Activated naive CD4-positive, alpha-beta T cell treated with anti-CD3 and anti-CD28 coated beads, Interleukin-2, amount 50 U/mL, for 24 hours (primary cell): ENCODE results near the gene SLC25A31.

Source experiments
- H3K27ac Mint-ChIP-seq: one replicate; pipeline ENCODE4 v1.8.0; 2021; ENCODE audit warnings: mild to moderate bottlenecking, mixed read lengths
- H3K27me3 Mint-ChIP-seq: one replicate; pipeline ENCODE4 v1.8.0; 2021; ENCODE audit warnings: mixed read lengths
- H3K36me3 Mint-ChIP-seq: one replicate; pipeline ENCODE4 v1.8.0; 2021; ENCODE audit warnings: mixed read lengths
- H3K4me1 Mint-ChIP-seq: one replicate; pipeline ENCODE4 v1.8.0; 2021; ENCODE audit warnings: mixed read lengths
- H3K4me3 Mint-ChIP-seq: one replicate; pipeline ENCODE4 v1.8.0; 2021; ENCODE audit warnings: mild to moderate bottlenecking, mixed read lengths
- H3K9me3 Mint-ChIP-seq: one replicate; pipeline ENCODE4 v1.8.0; 2021; ENCODE audit warnings: mixed read lengths

The SLC25A31 gene

GRCh38 chr4:127791391-127791790, 61.2 kb downstream of the SLC25A31 start:
- H3K4me1 Mint-ChIP-seq: no peaks in the 10 kb centered on the region
- H3K27me3 Mint-ChIP-seq: peaks cover 31% of the 10 kb centered on the region
- H3K27ac Mint-ChIP-seq: no peak overlapping the region

DNA sequence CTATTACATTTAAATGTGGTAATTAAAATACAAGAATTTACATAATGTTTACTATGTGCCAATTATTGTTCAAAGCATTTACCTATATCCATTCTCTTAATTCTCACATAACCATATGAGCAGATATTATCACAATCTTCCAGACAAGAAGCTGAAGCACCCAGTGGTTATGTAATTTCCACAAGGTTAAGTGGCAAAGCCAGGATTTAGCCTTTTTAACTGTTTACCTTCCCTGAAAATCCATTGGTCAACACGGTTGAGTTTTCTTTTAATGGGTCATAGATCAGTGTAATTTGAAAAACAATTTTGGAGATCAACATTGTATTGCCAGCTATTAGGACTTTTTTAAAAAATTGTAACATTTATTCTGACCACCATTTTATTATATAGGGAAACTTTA, 63.3 kb downstream of the SLC25A31 start:
- Mint-ChIP-seq H3K27ac (no peak overlapping the region), H3K36me3 (no peaks in the 10 kb centered on the region)

More at GRCh38 chr4:127791391-127791790, 61.2 kb downstream of the SLC25A31 start:
- H3K9me3 Mint-ChIP-seq: peaks cover 5% of the 10 kb centered on the region
- H3K36me3 Mint-ChIP-seq: no peaks in the 10 kb centered on the region
- no peak overlapping the region for H3K4me3 Mint-ChIP-seq

DNA sequence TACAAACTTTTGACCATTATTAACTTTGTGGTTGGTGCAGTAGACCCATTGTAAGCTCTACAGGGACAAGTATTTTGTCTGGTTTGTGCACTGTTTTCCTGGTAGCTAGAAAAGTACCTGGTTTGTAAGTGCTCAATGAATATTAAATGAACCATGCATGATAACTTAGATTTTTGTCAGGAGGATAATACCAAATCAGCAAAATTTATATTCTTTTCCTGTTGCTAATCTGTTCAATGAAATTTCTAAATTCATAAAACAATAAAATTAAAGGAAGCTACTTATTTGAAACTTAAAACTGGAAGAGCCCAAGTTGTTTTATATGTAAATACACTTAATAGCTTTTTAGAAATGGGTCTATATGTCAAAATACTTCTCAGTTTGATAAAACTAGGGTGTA, 69.5 kb downstream of the SLC25A31 start:
- Mint-ChIP-seq H3K27me3 (peaks cover 14% of the 10 kb centered on the region), H3K4me3 (no peak overlapping the region), H3K9me3 (peaks cover 10% of the 10 kb centered on the region), H3K27ac (no peak overlapping the region), H3K36me3 (no peaks in the 10 kb centered on the region), H3K4me1 (no peaks in the 10 kb centered on the region)

More for the DNA sequence above, 63.3 kb downstream of the SLC25A31 start:
- no peaks in the 10 kb centered on the region for H3K4me1 Mint-ChIP-seq
- peaks cover 31% of the 10 kb centered on the region for H3K27me3 Mint-ChIP-seq
- peaks cover 10% of the 10 kb centered on the region for H3K9me3 Mint-ChIP-seq
- H3K4me3 Mint-ChIP-seq: no peak overlapping the region

GRCh38 chr4:127809173-127809800, 79.1 kb downstream of the SLC25A31 start:
- H3K27me3 Mint-ChIP-seq: peaks cover 5% of the 10 kb centered on the region
- no peak overlapping the region for H3K27ac Mint-ChIP-seq
- H3K9me3 Mint-ChIP-seq: no peaks in the 10 kb centered on the region
- H3K4me1 Mint-ChIP-seq: no peaks in the 10 kb centered on the region
- no peak overlapping the region for H3K4me3 Mint-ChIP-seq
- H3K36me3 Mint-ChIP-seq: no peaks in the 10 kb centered on the region

GRCh38 chr4:127810551-127810950, 80.4 kb downstream of the SLC25A31 start:
- H3K27me3 Mint-ChIP-seq: peaks cover 4% of the 10 kb centered on the region
- no peaks in the 10 kb centered on the region for H3K36me3 Mint-ChIP-seq
- no peak overlapping the region for H3K27ac Mint-ChIP-seq
- H3K4me1 Mint-ChIP-seq: no peaks in the 10 kb centered on the region
- no peaks in the 10 kb centered on the region for H3K9me3 Mint-ChIP-seq
- no peak overlapping the region for H3K4me3 Mint-ChIP-seq

GRCh38 chr4:127822430-127822829, 92.2 kb downstream of the SLC25A31 start:
- no peak overlapping the region for H3K27ac Mint-ChIP-seq
- H3K4me3 Mint-ChIP-seq: no peak overlapping the region
- H3K4me1 Mint-ChIP-seq: no peaks in the 10 kb centered on the region
- H3K27me3 Mint-ChIP-seq: peaks cover 17% of the 10 kb centered on the region
- no peaks in the 10 kb centered on the region for H3K36me3 Mint-ChIP-seq
- H3K9me3 Mint-ChIP-seq: no peaks in the 10 kb centered on the region
